Esophagus muscularis mucosa (tissue), 3 donors: ENCODE data around the gene PLOD3.

Experiments
- POLR2AphosphoS5 ChIP-seq, 2 donors: sonication (generic); formaldehyde crosslinking; IDR thresholded peaks; one replicate each; pipeline ENCODE4 v1.6.1; 2017; ENCODE audit warnings: antibody characterized with exemption in 2 of 2
- TF ChIP-seq, protein P1 (sequence below), 3 experiments: fragments of 200-600 bp in 2 of 3; fragments of 450-650 bp in 1 of 3; sonication (generic) in 2 of 3; IDR thresholded peaks; one replicate each; pipeline ENCODE4 v1.5.1; 2017 to 2019; ENCODE audit warnings: antibody characterized with exemption in 3 of 3, mild to moderate bottlenecking in 2 of 3, moderate library complexity in 1 of 3

GRCh38 chr7:101240226-101241014, 23.0 kb upstream of the PLOD3 start:
- TF ChIP-seq, protein P1, sequence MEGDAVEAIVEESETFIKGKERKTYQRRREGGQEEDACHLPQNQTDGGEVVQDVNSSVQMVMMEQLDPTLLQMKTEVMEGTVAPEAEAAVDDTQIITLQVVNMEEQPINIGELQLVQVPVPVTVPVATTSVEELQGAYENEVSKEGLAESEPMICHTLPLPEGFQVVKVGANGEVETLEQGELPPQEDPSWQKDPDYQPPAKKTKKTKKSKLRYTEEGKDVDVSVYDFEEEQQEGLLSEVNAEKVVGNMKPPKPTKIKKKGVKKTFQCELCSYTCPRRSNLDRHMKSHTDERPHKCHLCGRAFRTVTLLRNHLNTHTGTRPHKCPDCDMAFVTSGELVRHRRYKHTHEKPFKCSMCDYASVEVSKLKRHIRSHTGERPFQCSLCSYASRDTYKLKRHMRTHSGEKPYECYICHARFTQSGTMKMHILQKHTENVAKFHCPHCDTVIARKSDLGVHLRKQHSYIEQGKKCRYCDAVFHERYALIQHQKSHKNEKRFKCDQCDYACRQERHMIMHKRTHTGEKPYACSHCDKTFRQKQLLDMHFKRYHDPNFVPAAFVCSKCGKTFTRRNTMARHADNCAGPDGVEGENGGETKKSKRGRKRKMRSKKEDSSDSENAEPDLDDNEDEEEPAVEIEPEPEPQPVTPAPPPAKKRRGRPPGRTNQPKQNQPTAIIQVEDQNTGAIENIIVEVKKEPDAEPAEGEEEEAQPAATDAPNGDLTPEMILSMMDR (IDR thresholded peaks at IDR 0.05), result no peak
- no peak for TF ChIP-seq POLR2AphosphoS5 (IDR thresholded peaks at IDR 0.05)
